Body of pancreas (tissue), 4 donors: ENCODE results near the gene ZBTB14. TPM values are rescaled to one million over a fixed set of nuclear protein-coding genes. Genes with fewer than 3 reads are reported as not detected.

Experiments used
- ATAC-seq: fragments of 150-250 bp; one replicate; pipeline ENCODE4 v1.9.1; 2016
- DNase-seq, 4 donors: peaks; one replicate each; pipeline ENCODE4 v3.0.0-alpha.2; 2019
- H3K27ac ChIP-seq, 4 donors: fragments of 200-600 bp; sonication (generic); 1 replicate in 3 of 4; 2 replicates in 1 of 4; pipeline versions ENCODE4 v1.5.1 to v1.6.1; 2016 to 2019; ENCODE audit warnings: mild to moderate bottlenecking in 1 of 4, mixed read lengths in 1 of 4, moderate library complexity in 1 of 4
- H3K27me3 ChIP-seq, 2 donors: fragments of 200-600 bp; sonication (generic); one replicate each; pipeline ENCODE4 v1.6.0; 2016; ENCODE audit warnings: mild to moderate bottlenecking in 1 of 2
- H3K36me3 ChIP-seq, 2 donors: fragments of 200-600 bp; sonication (generic); replicated peaks in 1 of 2; 2 replicates each; pipeline ENCODE4 v1.5.1; 2016; ENCODE audit warnings: low read depth in 2 of 2; ENCODE audit not compliant: insufficient read depth in 1 of 2
- H3K4me1 ChIP-seq: fragments of 200-600 bp; sonication (generic); one replicate; pipeline ENCODE4 v1.6.0; 2016
- H3K4me3 ChIP-seq, 2 donors: fragments of 200-600 bp; sonication (generic); 1 replicate in 1 of 2; 2 replicates in 1 of 2; pipeline ENCODE4 v1.5.1; 2016 to 2019
- H3K9me3 ChIP-seq, 3 donors: fragments of 200-600 bp; sonication (generic); 1 replicate in 2 of 3; 2 replicates in 1 of 3; pipeline ENCODE4 v1.5.1; 2016
- POLR2A ChIP-seq, 3 donors: fragments of 450-650 bp; IDR thresholded peaks; one replicate each; pipeline ENCODE4 v1.6.1; 2016; ENCODE audit warnings: antibody characterized with exemption in 3 of 3, mild to moderate bottlenecking in 2 of 3
- WGBS, 2 donors: methylation state at CpG; one replicate each; pipeline ENCODE4 v1.1.5; 2017; 5-methylcytosine and 5-hydroxymethylcytosine counted together
- intact Hi-C: fragments of 100-400 bp; cut with DNase I; formaldehyde crosslinking; loops from one replicate; pipeline ENCODE4 v1.15.1; 2023
- total RNA-seq, 2 donors: library from RNA; depleted of rRNA; stranded (reverse); fragments of >200 nt; gene quantifications; one replicate each; pipeline ENCODE4 v1.1.0, GENCODE V29; 2016
- TF ChIP-seq, protein P1 (sequence below), 7 experiments: fragments of 450-650 bp in 4 of 7; fragments of 200-600 bp in 3 of 7; sonication (generic) in 3 of 7; IDR thresholded peaks; one replicate each; pipeline ENCODE4 v1.5.1; 2016 to 2019; ENCODE audit warnings: antibody characterized with exemption in 7 of 7

Gene ZBTB14
- total RNA-seq, 2 donors from 2014 or later: 12.2 to 15.6 TPM

DNA sequence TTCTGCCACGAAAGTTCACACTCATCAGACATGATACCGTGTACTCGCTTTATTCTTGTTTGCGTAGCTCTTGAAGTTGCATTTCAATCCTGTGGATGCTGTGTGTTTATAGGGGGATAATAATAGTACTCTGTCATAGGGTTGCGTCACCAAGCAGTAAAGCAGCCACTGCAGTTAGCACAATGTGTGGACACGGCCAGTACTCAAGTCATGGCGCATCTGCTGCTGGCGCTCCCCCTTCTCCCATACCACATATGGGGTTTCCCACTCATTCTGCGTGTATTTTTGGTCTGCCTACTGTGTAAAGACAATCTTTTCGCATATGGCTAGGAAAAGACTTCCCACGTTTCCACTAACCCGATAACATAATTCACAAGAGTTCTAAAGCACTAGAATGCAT is 2.1 kb upstream of the ZBTB14 start:
- Histone ChIP-seq H3K27ac (no peak overlapping the region), H3K9me3 (no peaks in the 10 kb centered on the region), H3K4me1 (peaks cover 21% of the 10 kb centered on the region), H3K27me3 (no peaks in the 10 kb centered on the region), H3K36me3 (no peaks in the 10 kb centered on the region), H3K4me3 (no peak overlapping the region)
- WGBS, 2 donors: 94 to 96% methylated on average over 12 of the region's 12 CpGs
- intact Hi-C loops: no loop called here
- TF ChIP-seq, protein P1, sequence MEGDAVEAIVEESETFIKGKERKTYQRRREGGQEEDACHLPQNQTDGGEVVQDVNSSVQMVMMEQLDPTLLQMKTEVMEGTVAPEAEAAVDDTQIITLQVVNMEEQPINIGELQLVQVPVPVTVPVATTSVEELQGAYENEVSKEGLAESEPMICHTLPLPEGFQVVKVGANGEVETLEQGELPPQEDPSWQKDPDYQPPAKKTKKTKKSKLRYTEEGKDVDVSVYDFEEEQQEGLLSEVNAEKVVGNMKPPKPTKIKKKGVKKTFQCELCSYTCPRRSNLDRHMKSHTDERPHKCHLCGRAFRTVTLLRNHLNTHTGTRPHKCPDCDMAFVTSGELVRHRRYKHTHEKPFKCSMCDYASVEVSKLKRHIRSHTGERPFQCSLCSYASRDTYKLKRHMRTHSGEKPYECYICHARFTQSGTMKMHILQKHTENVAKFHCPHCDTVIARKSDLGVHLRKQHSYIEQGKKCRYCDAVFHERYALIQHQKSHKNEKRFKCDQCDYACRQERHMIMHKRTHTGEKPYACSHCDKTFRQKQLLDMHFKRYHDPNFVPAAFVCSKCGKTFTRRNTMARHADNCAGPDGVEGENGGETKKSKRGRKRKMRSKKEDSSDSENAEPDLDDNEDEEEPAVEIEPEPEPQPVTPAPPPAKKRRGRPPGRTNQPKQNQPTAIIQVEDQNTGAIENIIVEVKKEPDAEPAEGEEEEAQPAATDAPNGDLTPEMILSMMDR (IDR thresholded peaks at IDR 0.05): no peak
- TF ChIP-seq POLR2A (IDR thresholded peaks at IDR 0.05): no peak
- ATAC-seq (no peak), DNase-seq (no peak)

DNA sequence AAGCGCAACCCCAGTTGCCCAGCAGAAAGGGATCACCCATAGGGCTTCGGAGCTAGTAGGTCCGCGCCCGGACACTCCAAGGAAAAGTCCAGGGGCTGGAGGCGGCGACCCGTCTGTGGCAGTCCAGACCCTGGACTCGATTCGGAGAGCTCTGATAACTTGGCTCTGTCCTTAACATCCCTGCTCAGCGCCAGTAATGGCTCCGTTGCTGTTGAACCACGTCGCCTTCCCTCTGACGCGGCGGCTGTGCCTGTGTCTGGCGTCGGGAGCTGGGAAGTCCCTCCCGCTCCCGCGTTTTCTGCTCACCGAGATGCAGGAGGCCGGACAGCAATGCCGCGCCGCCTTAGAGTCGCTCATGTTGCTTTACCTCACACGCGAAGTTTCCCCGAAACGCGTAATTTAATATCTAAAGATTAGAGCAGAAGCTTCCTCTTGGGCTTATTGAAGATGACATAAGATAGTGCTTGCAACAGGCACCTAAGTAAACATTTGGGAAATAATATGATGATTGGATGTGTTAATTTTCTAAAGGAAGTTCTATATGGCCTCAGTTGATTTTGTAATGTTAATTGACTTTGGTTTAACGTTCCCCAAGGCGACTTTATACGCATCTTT is 1.3 kb upstream of the ZBTB14 start:
- WGBS, 2 donors: 3 to 4% methylated on average over 35 to 36 of the region's 36 CpGs
- Histone ChIP-seq H3K27ac (peak overlapping the region; percentile 95 to 99 (median 97)), H3K9me3 (no peaks in the 10 kb centered on the region), H3K36me3 (peaks cover 0 to 1% of the 10 kb centered on the region in 2 donors), H3K4me1 (peaks cover 21% of the 10 kb centered on the region), H3K27me3 (no peaks in the 10 kb centered on the region), H3K4me3 (peak overlapping the region; percentile 11 to 46)
- TF ChIP-seq POLR2A (IDR thresholded peaks at IDR 0.05): peak in 2 of 3 donors; percentile 86 to 87
- TF ChIP-seq, protein P1 (IDR thresholded peaks at IDR 0.05): no peak
- intact Hi-C loops: no loop called here
- peak; percentile 81 to 89 (median 82) for DNase-seq
- ATAC-seq: peak; percentile 34

DNA sequence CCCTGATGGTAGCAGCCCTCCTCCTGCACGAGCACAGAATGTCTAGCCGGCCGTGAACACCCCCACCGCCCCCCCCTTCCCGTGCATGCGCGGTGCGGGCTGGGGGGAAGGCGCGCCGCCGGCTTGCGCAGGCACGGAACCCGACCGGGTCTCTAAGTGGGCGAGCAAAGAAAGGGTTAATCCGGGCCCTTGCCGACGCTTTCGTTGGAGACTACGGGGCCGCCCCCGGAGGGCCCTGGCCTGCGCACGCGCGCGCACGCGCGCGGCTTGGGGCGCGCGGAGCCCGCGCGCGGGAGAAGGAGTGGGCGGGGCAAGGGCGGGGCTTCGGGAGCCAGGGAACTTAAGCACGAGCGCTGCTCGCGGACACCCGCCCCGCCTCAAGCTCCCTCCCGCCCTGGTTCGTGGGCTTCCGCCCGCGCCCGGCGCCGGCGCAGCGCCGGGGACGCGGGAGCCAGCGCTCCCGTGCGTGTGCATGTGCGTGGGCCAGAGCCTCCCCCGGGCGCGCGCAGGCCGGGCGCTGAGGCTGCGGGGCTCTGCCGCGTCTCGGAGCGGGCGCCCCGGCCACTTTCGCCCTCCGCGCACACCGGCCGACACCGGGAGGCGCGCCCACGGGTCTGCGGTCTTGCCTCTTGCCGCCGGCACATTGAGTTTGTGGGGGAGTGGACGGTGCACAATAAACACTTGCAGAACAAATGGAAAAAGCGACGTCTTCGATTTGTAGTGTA is 617 bp upstream of the ZBTB14 start:
- Histone ChIP-seq H3K36me3 (peaks cover 0 to 6% of the 10 kb centered on the region in 2 donors), H3K27me3 (no peaks in the 10 kb centered on the region), H3K4me1 (peaks cover 21% of the 10 kb centered on the region), H3K9me3 (no peaks in the 10 kb centered on the region), H3K27ac (peak overlapping the region; percentile 95 to 99 (median 98)), H3K4me3 (peak overlapping the region; percentile 36 to 55)
- intact Hi-C loops: no loop called here
- peak; percentile 80 for ATAC-seq
- WGBS, 2 donors: 0% methylated on average over 7 to 50 of the region's 95 CpGs
- TF ChIP-seq POLR2A (IDR thresholded peaks at IDR 0.05): peak in 1 of 3 donors; percentile 62
- TF ChIP-seq, protein P1 (IDR thresholded peaks at IDR 0.05): peak in 1 of 7 experiments; percentile 4
- peak; percentile 97 to 98 (median 98) for DNase-seq

DNA sequence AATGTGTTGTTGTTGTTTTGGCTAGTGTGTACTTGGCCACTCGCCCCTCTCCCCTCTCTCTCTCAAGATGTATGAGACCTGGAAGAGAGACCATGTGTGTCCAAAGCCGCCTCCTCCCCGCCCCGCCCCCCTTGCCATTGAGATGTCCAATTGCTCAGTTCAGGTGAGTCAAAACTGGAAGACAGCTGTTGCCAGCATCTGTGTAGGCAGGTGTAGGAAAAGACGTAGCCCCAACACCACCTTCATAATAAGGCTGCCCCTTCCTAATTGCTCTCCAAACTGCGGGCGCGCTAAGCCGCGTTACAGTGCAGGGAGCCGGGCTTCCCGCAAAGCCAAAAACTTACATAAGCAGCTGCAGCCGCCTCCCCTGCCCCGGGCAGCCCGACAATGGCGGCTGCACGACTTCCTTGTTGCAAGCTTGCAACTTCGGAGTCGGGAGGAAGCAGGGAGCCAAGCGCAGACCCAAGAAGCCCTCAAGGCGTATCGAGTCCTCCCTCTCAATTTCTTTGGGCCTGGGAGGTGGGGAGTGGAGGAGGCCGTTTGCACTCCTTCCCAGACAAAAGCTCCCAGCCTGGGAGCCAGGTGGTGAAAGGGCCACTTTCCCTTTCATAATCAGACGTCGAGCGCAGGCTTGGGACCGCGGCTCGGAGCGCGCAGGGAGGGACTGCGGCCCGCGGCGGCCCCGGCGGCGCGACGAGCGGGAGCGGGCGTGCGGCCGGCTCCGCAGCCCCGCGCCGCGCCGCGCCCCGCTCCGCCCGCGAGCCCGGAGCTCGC is 882 bp downstream of the ZBTB14 start:
- no peaks in the 10 kb centered on the region for H3K27me3 ChIP-seq
- ATAC-seq (peak; percentile 4), DNase-seq (peak; percentile 73 to 83 (median 78))
- H3K9me3 ChIP-seq: no peaks in the 10 kb centered on the region
- H3K4me1 ChIP-seq: peaks cover 21% of the 10 kb centered on the region
- TF ChIP-seq POLR2A (IDR thresholded peaks at IDR 0.05): peak; percentile 46 to 84 (median 79)
- TF ChIP-seq, protein P1 (IDR thresholded peaks at IDR 0.05): no peak
- intact Hi-C loops: no loop called here
- peak overlapping the region; percentile 35 to 81 for H3K4me3 ChIP-seq
- peaks cover 0 to 11% of the 10 kb centered on the region in 2 donors for H3K36me3 ChIP-seq
- 0 to 1% methylated on average over 18 to 50 of the region's 58 CpGs for WGBS, 2 donors
- H3K27ac ChIP-seq: peak overlapping the region; percentile 96 to 99 (median 98)
